ENCODE results near the gene PTPN1. TPM values are rescaled to one million over a fixed set of nuclear protein-coding genes. Genes with fewer than 3 reads are reported as not detected.

Gene PTPN1
- total and polyA plus RNA-seq, 2 of the 13 experiments (the other 11 are each of a cell fraction or from before 2014, with no cell fraction given): 17.7 to 37.2 TPM

- DNase-seq (ENCODE audit: low spot score): no peak
- intact Hi-C loops (cut with micrococcal nuclease; ENCODE audit: unreplicated experiment): no loop called here
- no peaks in the 10 kb centered on the region for H3K9me3 ChIP-seq (ENCODE audit: low read length)
- no peak overlapping the region for H2AFZ ChIP-seq (ENCODE audit: low read length)
- H3K27ac ChIP-seq (ENCODE audit: extremely low read length, insufficient read depth, low read length): no peak overlapping the region
- in situ Hi-C loops (cut with HindIII; ENCODE audit: extremely low pct_ligation_motif_present, low pct_unique_long_range_greater_than_20kb): no loop called here
- no peak for FAIRE-seq
- POLR2A ChIA-PET: interaction anchor here (1.0 kb wide), 1 partner anchor 8 kb away, joined by 3 read pairs; no protein-coding TSS in a partner anchor
- no peak overlapping the region for H3K9ac ChIP-seq (ENCODE audit: insufficient read depth, low read depth, low read length)
- H3K27me3 ChIP-seq (ENCODE audit: control insufficient read depth in 1 of 2, insufficient read depth in 2 of 2, low read length in 2 of 2): peaks cover 2 to 15% of the 10 kb centered on the region in 2 experiments; a peak in 2 of 5 replicates
- H3K4me3 ChIP-seq (replicated peaks in 1 of 3; ENCODE audit: insufficient read depth in 1 of 3, low read depth in 2 of 3, low read length in 3 of 3): no peak overlapping the region
- no TSS peak for BruUV-seq (replicated peaks)
- H4K20me1 ChIP-seq (ENCODE audit: insufficient read depth, low read length): no peaks in the 10 kb centered on the region
- no peaks in the 10 kb centered on the region for H3K79me2 ChIP-seq (ENCODE audit: insufficient read depth, low read length)
- WGBS (ENCODE audit: low lambda C conversion rate): 43% methylated on average over 10 of the region's 10 CpGs
- no peaks in the 10 kb centered on the region for H3K36me3 ChIP-seq (replicated peaks in 1 of 2; ENCODE audit: control insufficient read depth in 1 of 2, insufficient read depth in 2 of 2, low read length in 2 of 2)
- peaks cover 19% of the 10 kb centered on the region for H3K4me1 ChIP-seq (ENCODE audit: insufficient read depth, low read length)
- no peak for TF ChIP-seq GABPA (IDR thresholded peaks at IDR 0.05; ENCODE audit: low read depth, low read length)
- TF ChIP-seq GABPA (CRISPR knock-in tag; IDR thresholded peaks at IDR 0.05; ENCODE audit: low read depth): no peak
- no peak for TF ChIP-seq ZMAT3 (CRISPR knock-in tag; conservative IDR thresholded peaks at IDR 0.05)
- TF ChIP-seq MYPOP (CRISPR knock-in tag; IDR thresholded peaks at IDR 0.05): no peak
- TF ChIP-seq FOSL1 (CRISPR knock-in tag; IDR thresholded peaks at IDR 0.05; ENCODE audit: borderline replicate concordance): no peak
- no peak for TF ChIP-seq HNRNPK (IDR thresholded peaks at IDR 0.05; ENCODE audit: low read depth, low read length, poor library complexity, severe bottlenecking)
- no peak for TF ChIP-seq PHF8 (CRISPR knock-in tag; IDR thresholded peaks at IDR 0.05)
- TF ChIP-seq ATF6 (CRISPR knock-in tag; conservative IDR thresholded peaks at IDR 0.05): no peak
- no peak for TF ChIP-seq ATF1 (CRISPR knock-in tag; IDR thresholded peaks at IDR 0.05)
- TF ChIP-seq TOPORS (CRISPR knock-in tag; IDR thresholded peaks at IDR 0.05): no peak
- no peak for TF ChIP-seq ZHX1 (CRISPR knock-in tag; IDR thresholded peaks at IDR 0.05; ENCODE audit: low read depth)
- no peak for TF ChIP-seq HINFP (CRISPR knock-in tag; IDR thresholded peaks at IDR 0.05; ENCODE audit: low read depth)
- no peak for TF ChIP-seq RELA (CRISPR knock-in tag; IDR thresholded peaks at IDR 0.05)
- TF ChIP-seq ZNF691 (CRISPR knock-in tag; IDR thresholded peaks at IDR 0.05; ENCODE audit: borderline replicate concordance, low read depth): no peak
- no peak for TF ChIP-seq HNRNPH1 (optimal IDR thresholded peaks at IDR 0.05; ENCODE audit: low read depth, low read length)
- no peak overlapping the region for H3K4me2 ChIP-seq (ENCODE audit: low read depth, low read length)
- CTCF ChIA-PET (ENCODE audit: low intra/inter-chr PET ratio, low total read pairs): no interaction called here
- ATAC-seq: no peak
Observed at GRCh38 chr20:50488236-50488806, 21.9 kb upstream of the PTPN1 start.
